Uterus (tissue), 4 donors: ENCODE data around the gene SLC22A4. TPM values are rescaled to one million over a fixed set of nuclear protein-coding genes. Genes with fewer than 3 reads are reported as not detected.
A peak's percentile ranks its signal among the peaks of the same experiment; 100 is the strongest.

ENCODE experiments used
- DNase-seq, 2 donors: peaks; one replicate each; pipeline ENCODE4 v3.0.0-alpha.2; 2019 to 2020
- H3K27ac ChIP-seq, 2 donors: fragments of 200-600 bp; sonication (generic); 1 replicate in 1 of 2; 2 replicates in 1 of 2; pipeline ENCODE4 v1.5.1; 2016 to 2018
- H3K27me3 ChIP-seq, 2 donors: fragments of 200-600 bp; sonication (generic); one replicate each; pipeline ENCODE4 v1.5.1; 2018 to 2019; ENCODE audit warnings: control low read depth in 1 of 2
- H3K36me3 ChIP-seq, 2 donors: fragments of 200-600 bp; sonication (generic); one replicate each; pipeline ENCODE4 v1.5.1; 2019; ENCODE audit warnings: control low read depth in 1 of 2
- H3K4me1 ChIP-seq, 2 donors: fragments of 200-600 bp; sonication (generic); one replicate each; pipeline ENCODE4 v1.5.1; 2018 to 2019; ENCODE audit warnings: control low read depth in 1 of 2
- H3K4me3 ChIP-seq, 2 donors: fragments of 200-600 bp; sonication (generic); 1 replicate in 1 of 2; 2 replicates in 1 of 2; pipeline ENCODE4 v1.5.1; 2018 to 2019; ENCODE audit warnings: mild to moderate bottlenecking in 1 of 2
- H3K9me3 ChIP-seq, 2 donors: fragments of 200-600 bp; sonication (generic); one replicate each; pipeline ENCODE4 v1.5.1; 2019; ENCODE audit warnings: control low read depth in 1 of 2
- CTCF ChIP-seq, 4 experiments: fragments of 200-600 bp in 2 of 4; fragments of 450-650 bp in 2 of 4; sonication (generic) in 2 of 4; IDR thresholded peaks; one replicate each; pipeline ENCODE4 v1.5.1; 2016 to 2019; ENCODE audit warnings: antibody characterized with exemption in 4 of 4, mild to moderate bottlenecking in 2 of 4, moderate library complexity in 1 of 4
- POLR2A ChIP-seq, 2 donors: fragments of 450-650 bp; IDR thresholded peaks; one replicate each; pipeline ENCODE4 v1.6.1; 2016; ENCODE audit warnings: antibody characterized with exemption in 2 of 2, mild to moderate bottlenecking in 1 of 2, moderate library complexity in 1 of 2
- intact Hi-C: fragments of 100-400 bp; cut with DNase I; formaldehyde crosslinking; loops from one replicate; pipeline ENCODE4 v1.15.1; 2023; ENCODE audit warnings: low total_unique reads
- total RNA-seq, 4 donors: library from RNA; depleted of rRNA in 3 of 4; stranded (reverse); fragments of >200 nt in 3 of 4; gene quantifications; one replicate each; pipeline versions ENCODE4 v1.1.0 to v1.2.4, GENCODE V29; 2014 to 2023
- donor health status: DM: yes; HTN: yes; CAD: no.

SLC22A4 gene
- total RNA-seq, 4 donors from 2014 or later, result 0.26 to 4.5 (median 2.3) TPM

GRCh38 chr5:132365213-132365612, 71.0 kb downstream of the SLC22A4 start:
- DNase-seq, result no peak
- H3K27ac ChIP-seq, result no peak overlapping the region
- no peak overlapping the region for H3K4me3 ChIP-seq
- no peaks in the 10 kb centered on the region for H3K9me3 ChIP-seq
- peaks cover 0 to 4% of the 10 kb centered on the region in 2 donors for H3K4me1 ChIP-seq
- no peak for TF ChIP-seq CTCF (IDR thresholded peaks at IDR 0.05)
- no peaks in the 10 kb centered on the region for H3K27me3 ChIP-seq
- intact Hi-C loops, result no loop called here
- H3K36me3 ChIP-seq, result no peaks in the 10 kb centered on the region

- Histone ChIP-seq H3K4me3 (no peak overlapping the region), H3K27ac (no peak overlapping the region), H3K9me3 (no peaks in the 10 kb centered on the region), H3K36me3 (no peaks in the 10 kb centered on the region), H3K4me1 (peaks cover 4% of the 10 kb centered on the region in 2 donors), H3K27me3 (no peaks in the 10 kb centered on the region)
- no peak for DNase-seq
- intact Hi-C loops, result no loop called here
- TF ChIP-seq CTCF (IDR thresholded peaks at IDR 0.05) (no peak), POLR2A (IDR thresholded peaks at IDR 0.05) (no peak)
Observed at GRCh38 chr5:132368186-132368585, 74.0 kb downstream of the SLC22A4 start.

DNA sequence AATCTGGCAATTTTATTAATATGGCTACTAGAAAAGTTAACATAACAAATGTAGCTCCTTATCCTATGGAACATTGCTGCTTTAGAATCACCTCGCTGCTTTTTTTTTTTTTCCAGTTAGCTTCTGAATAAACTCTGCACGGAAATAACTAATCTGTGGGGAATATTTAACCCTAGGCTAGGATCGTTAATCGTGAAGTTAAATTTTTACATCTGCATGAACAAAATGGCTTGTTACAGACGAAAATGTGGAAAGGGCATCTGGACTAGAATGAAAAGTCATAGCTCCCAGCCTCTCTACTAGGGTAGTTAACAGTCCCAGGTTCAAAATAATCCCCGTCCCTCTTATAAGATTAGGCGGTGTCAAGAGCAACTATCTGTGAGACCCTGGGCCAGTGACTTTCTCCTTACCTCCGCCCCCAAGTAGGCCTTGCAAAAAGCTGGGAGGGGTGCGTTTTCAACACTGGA, 74.8 kb downstream of the SLC22A4 start:
- Histone ChIP-seq H3K4me3 (peak overlapping the region; percentile 49 to 56), H3K27me3 (no peaks in the 10 kb centered on the region), H3K36me3 (no peaks in the 10 kb centered on the region), H3K4me1 (peaks cover 4% of the 10 kb centered on the region in 2 donors), H3K9me3 (no peaks in the 10 kb centered on the region), H3K27ac (peak overlapping the region; percentile 84 to 93)
- intact Hi-C loops, result no loop called here
- no peak for TF ChIP-seq CTCF (IDR thresholded peaks at IDR 0.05)
- TF ChIP-seq POLR2A (IDR thresholded peaks at IDR 0.05), result no peak
- DNase-seq, result no peak

GRCh38 chr5:132369474-132370180, 75.4 kb downstream of the SLC22A4 start, which contains the start of gene SLC22A5:
Gene SLC22A5, plus strand, starts transcription at chr5:132369710. Its CDS starts 263 bp downstream, at chr5:132369973.
- peak; percentile 39 to 63 for DNase-seq

More at GRCh38 chr5:132369474-132370180, 75.4 kb downstream of the SLC22A4 start, which contains the start of gene SLC22A5:
- H3K4me3 ChIP-seq, result peak within 1 kb of the TSS; percentile 49 to 56
- H3K27me3 ChIP-seq, result no peaks in the 10 kb centered on the region
- no peaks in the 10 kb centered on the region for H3K9me3 ChIP-seq
- no peaks in the 10 kb centered on the region for H3K36me3 ChIP-seq
- peaks cover 4% of the 10 kb centered on the region in 2 donors for H3K4me1 ChIP-seq
- TF ChIP-seq CTCF (IDR thresholded peaks at IDR 0.05), result peak in 1 of 4 experiments; percentile 13
- peak in 1 of 2 donors; percentile 66 for TF ChIP-seq POLR2A (IDR thresholded peaks at IDR 0.05)
- H3K27ac ChIP-seq, result peak within 1 kb of the TSS; percentile 84 to 93
- intact Hi-C loops, result no loop called here
